ENCODE measurements around the gene RNF220.
"Not testable (repeated sequence)": the region's sequence is repeated elsewhere in the genome, so short reads cannot be mapped to it uniquely, and the experiment has no call there.

Gene RNF220

GRCh38 chr1:44554706-44555105 lies 149.7 kb downstream of the RNF220 start:
- DNase-seq, result no peak

- no peak for DNase-seq
These were observed 152.7 kb downstream of the RNF220 start for GRCh38 chr1:44557778-44558177.

DNA sequence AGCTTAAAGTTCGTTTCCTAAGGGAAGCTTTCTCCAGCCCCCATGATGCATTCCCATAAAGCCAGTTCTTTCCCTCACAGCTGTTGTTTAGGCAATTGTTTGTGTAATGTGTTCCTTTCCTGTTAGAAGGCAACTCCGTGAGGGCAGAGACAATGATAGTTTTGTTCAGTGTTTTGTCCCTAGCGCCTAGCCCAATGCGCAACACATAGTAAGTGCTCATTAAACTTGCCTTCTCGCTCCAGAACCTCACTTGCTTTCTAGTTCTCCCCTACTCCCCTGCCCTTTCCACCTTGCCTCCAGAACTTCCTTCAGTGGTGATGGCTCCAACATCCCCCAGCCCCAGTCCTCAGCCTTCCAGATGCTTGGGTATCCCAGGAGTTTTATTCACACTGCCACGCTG lies 153.8 kb downstream of the RNF220 start:
- no peak for DNase-seq

GRCh38 chr1:44559330-44559729 lies 154.3 kb downstream of the RNF220 start:
- DNase-seq, result no peak

DNA sequence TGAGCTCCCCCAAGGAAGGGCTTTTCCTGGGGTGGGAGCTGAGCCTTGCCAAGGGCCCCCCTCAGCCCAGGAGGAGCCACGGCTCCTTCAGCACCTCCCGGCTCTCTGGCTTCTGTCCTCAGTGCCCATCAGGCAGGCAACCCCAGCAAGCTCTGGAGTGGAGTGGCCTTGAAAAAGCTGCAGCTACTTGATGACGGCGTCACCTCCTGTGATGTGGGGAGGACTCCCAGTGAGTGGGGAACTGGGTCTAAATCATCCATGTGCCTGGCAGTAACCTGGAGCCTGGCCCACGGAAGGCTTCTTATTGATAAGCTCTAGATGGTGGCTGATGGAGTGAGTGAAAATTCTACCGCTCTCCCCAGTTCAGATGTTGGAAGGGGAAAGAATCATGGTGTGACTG lies 154.9 kb downstream of the RNF220 start:
- no peak for DNase-seq

DNA sequence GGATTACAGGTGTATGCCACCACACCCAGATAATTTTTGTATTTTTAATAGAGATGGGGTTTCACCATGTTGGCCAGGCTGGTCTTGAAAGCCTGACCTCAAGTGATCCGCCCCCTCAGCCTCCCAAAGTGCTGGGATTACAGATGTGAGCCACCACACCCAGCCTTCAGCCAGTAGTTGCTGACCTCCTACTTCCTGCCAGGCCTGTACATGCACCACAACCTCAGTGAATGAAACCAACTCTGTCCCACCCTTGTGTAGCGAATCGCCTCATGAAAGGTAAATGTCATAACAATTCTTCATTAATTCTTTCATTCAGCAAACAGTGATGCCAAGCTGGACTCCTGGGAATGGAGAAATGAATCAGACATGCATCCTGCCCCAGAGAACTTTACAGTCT lies 155.6 kb downstream of the RNF220 start:
- DNase-seq, result not testable (repeated sequence)

DNA sequence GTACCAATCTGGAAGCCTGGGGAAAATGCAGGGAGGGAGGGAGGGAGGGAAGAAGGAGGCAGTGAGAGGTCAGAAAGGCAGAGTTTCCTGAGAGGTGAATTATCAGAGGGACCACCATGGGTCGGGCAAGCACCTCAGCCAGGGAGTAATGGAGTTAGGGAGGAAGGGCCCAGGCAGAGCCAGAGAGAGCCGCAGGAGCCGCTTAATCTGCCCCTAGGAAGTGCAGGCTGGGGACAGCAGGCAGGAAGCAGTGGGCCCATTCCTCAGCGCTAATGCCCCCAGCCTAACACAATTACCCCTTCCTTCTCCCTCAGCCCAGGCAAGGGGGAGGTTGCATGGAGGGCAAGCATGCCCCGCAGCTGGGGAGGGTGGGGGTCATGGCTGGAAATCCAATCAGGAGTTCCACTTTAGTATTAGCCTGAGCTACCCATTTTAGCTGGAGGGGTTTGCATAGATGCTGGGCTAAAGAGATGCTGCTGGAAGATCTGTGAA lies 160.2 kb downstream of the RNF220 start:
- DNase-seq, result no peak

GRCh38 chr1:44565833-44566232 lies 160.8 kb downstream of the RNF220 start:
- no peak for DNase-seq

- no peak for DNase-seq
These were observed 161.4 kb downstream of the RNF220 start for GRCh38 chr1:44566281-44567046.

- no peak for DNase-seq
These were observed 163.3 kb downstream of the RNF220 start for GRCh38 chr1:44568128-44568900.

- DNase-seq, result no peak
These were observed 164.4 kb downstream of the RNF220 start for GRCh38 chr1:44569491-44569890.

- no peak for DNase-seq
These were observed 166.9 kb downstream of the RNF220 start for GRCh38 chr1:44571712-44572571.

GRCh38 chr1:44572572-44572879 lies 167.5 kb downstream of the RNF220 start:
- DNase-seq, result no peak

DNA sequence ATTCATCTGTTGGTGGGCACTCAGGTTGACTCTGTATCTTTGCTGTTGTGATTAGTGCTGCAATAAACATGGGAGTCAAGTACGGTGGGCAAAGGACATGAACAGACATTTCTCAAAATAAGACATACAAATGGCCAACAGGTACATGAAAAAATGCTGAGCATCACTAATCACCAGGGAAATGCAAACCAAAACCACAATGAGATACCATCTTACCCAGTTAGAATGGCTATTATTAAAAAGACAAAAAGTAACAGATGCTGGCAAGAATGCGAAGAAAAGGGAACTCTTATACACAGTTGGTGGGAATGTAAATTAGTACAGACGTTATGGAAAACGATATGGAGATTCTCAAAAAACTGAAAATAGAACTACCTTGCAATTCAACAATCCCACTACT lies 170.3 kb downstream of the RNF220 start:
- DNase-seq, result no peak

DNA sequence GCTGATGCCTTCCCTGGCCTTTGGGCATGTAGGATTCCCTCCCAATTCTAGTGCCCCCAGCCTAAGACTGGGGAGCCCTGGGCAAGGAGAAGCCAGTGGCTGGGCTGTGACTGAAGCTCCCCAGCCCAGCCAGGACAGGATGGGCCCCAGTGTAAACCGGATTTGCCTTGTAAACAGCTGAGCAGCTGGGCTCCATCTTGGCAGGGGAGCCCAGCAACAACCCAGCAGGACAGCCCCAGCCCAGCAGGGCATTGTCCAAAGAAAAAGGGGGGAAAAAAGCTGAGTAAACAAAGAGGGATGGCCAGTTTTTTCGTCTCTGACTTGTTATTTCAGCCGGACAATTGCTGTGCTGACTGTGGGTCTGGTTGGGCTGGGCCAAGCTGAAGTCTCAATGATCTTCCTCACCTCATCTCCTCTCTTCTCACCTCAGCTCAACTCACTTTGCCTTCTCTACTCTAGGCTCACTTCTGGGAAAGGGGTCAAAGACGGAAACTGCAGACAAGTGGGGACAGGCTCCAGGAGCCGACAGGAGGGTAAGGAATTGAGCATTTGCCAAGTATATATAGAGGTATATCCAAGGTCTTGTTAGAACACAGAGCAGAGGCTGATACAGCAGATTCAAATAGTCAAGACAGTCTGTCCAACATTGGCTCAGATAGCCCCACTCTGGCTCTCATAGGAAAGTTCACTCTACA lies 171.5 kb downstream of the RNF220 start:
- DNase-seq, result no peak

DNA sequence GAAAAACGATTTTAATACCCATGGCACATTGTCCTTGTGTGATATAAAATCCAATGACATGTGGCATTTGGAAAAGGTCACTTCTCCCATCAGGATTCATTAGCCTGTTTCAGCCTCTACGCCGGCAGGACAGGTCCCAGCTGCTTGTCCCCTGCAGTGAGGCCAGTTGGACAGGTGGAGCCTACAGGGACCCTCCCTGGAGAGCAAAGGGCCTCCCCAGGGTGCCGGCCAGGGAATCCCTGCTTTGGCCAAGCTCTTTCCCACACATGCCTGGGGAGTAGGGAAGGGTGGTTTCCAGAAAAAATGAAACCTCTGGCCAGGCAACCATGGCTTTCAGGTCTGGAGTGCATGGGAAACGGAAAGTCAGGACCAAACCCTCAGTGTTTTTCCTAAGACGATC lies 176.2 kb downstream of the RNF220 start:
- DNase-seq, result no peak

DNA sequence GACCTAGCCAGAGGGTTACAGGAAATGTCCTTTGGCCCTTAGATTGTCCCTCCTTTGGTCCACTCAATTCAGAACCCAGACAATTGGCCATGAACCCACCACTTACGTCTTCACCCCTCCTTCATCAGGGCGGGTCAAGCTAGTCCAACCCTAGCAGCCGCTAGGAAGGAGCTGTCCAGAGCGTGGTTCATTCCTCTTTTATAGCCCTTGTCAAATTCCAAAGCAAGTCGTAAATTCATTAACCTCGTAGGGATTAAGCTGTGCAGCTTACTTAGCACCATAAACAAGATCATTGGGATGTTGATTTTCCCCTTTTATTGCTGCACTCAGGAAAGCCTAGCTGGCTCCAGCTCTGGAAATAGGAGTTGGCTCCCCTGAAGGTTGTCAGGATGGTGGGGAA lies 179.1 kb downstream of the RNF220 start:
- DNase-seq, result no peak

GRCh38 chr1:44585315-44585920 lies 180.4 kb downstream of the RNF220 start:
- DNase-seq, result no peak

DNA sequence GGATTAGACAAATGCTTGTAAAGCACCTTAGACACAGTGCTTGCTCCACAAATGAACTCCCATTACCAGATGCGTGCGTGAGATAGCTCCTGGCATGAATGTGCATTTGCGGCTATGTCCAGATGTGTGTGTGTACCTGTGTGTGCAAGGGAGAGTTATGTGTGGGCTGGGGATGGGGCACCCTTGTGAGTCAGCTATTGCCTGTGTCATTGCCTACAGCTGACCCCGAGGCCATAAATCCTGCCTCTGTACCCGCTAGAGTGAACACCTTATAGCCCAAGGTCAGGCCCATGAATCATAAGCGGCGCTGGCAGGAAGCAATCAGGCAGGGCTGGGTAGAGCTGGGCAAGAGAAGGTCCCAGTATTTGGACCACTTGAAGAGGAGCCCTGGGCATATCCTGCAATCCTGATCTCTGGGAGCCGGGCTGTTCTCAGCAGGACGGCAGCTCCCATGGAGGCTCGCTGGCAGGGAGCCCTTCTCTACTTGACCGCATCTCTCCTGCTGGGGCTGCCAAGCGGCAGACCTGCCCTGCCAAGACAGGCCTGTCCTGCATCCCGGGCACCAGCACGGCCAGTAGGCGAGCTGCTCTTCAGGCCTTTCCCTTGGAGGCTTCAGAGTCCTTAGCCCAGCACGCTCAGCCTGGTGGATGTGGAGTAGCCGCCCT lies 182.9 kb downstream of the RNF220 start:
- DNase-seq, result no peak

GRCh38 chr1:44588551-44589210 lies 183.6 kb downstream of the RNF220 start:
- no peak for DNase-seq

- no peak for DNase-seq
These were observed 185.4 kb downstream of the RNF220 start for GRCh38 chr1:44590475-44590874.
